Natural killer cell treated with Interleukin-12 subunit alpha and Interleukin-12 subunit beta and Interleukin-15 and Interleukin-18, amount 100 ng/mL, for 72 hours (primary cell): ENCODE measurements around the gene DGCR8. TPM values are rescaled to one million over a fixed set of nuclear protein-coding genes. Genes with fewer than 3 reads are reported as not detected.

ENCODE experiments used
- ATAC-seq, 2 donors: fragments of 150-1000 bp; cut with Tn5 transposase in 1 of 2; sonication (Bioruptor Pico), chemical (Tn5 transposase) in 1 of 2; 2 replicates each; pipeline ENCODE4 v1.10.0; 2021
- DNase-seq: peaks from one replicate; pipeline ENCODE4 v3.0.0; 2022; ENCODE audit warnings: low spot score
- H3K27ac Mint-ChIP-seq, 2 donors: 1 replicate in 1 of 2; 2 replicates in 1 of 2; pipeline ENCODE4 v1.8.0; 2022; ENCODE audit warnings: mixed read lengths in 2 of 2, mild to moderate bottlenecking in 1 of 2, moderate library complexity in 1 of 2
- H3K27me3 Mint-ChIP-seq, 2 donors: 1 replicate in 1 of 2; 2 replicates in 1 of 2; pipeline ENCODE4 v1.8.0; 2022; ENCODE audit warnings: mixed read lengths in 2 of 2
- H3K36me3 Mint-ChIP-seq: one replicate; pipeline ENCODE4 v1.8.0; 2022; ENCODE audit warnings: mixed read lengths
- H3K4me1 Mint-ChIP-seq, 2 donors: 1 replicate in 1 of 2; 2 replicates in 1 of 2; pipeline ENCODE4 v1.8.0; 2022; ENCODE audit warnings: low read depth in 2 of 2, mixed read lengths in 2 of 2, mild to moderate bottlenecking in 1 of 2
- H3K4me3 Mint-ChIP-seq: one replicate; pipeline ENCODE4 v1.8.0; 2022; ENCODE audit warnings: mixed read lengths
- H3K9me3 Mint-ChIP-seq: 2 replicates; pipeline ENCODE4 v1.8.0; 2022; ENCODE audit warnings: mixed read lengths
- total RNA-seq, 2 donors: library from RNA; stranded (reverse); gene quantifications; one replicate each; pipeline ENCODE4 v1.2.3, GENCODE V29; 2022

Gene DGCR8
- total RNA-seq, 2 donors from 2014 or later, result 60.1 to 89.5 TPM

DNA sequence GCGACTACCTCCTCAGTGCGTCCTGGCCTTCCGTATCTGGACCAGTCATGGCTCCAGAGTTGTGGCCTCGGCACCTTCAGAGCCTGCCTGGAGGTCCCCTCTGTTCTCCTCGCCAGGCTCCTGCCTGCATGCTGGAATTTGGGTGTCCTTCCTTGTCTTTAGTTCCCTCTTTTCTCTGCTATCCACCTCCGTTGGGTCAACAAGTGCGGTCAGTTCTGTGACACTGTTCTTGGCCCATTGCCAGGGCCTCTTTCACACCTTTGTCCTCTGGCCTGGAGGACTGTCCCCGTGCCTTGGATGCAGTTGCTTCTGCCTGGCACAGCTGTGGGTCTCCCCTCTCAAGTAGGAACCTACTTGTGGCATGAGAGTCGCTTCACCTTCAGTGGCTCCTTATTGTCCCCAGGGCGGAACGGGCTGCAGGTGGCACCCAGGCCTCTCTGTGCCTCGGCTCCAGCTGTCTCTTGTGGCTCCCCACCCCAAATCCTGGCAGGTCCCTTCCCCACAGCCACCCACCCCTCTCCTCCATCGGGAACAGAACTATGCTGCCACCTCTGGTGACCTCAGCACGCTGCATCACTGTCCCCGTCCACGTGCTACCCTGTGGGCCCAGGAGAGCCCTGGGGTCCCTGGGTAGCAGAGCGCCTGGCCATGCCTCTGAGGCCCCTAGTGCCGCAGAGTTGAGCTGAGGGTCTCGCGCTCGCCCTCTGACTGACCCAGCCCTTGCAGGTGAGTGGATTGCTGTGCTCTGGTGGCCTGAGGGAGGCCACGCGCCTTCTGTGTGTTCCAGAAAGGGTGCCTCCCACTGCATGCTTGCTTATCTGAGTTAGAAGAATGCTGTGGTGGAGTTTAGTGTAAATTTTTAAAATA lies 4.7 kb downstream of the DGCR8 start:
- peaks cover 48 to 56% of the 10 kb centered on the region in 2 donors for H3K4me1 Mint-ChIP-seq
- peak overlapping the region; percentile 10 for H3K4me3 Mint-ChIP-seq
- H3K27ac Mint-ChIP-seq, result no peak overlapping the region
- H3K36me3 Mint-ChIP-seq, result peaks cover 17% of the 10 kb centered on the region
- no peaks in the 10 kb centered on the region for H3K27me3 Mint-ChIP-seq
- peak; percentile 57 for DNase-seq
- ATAC-seq, result no peak
- no peaks in the 10 kb centered on the region for H3K9me3 Mint-ChIP-seq

DNA sequence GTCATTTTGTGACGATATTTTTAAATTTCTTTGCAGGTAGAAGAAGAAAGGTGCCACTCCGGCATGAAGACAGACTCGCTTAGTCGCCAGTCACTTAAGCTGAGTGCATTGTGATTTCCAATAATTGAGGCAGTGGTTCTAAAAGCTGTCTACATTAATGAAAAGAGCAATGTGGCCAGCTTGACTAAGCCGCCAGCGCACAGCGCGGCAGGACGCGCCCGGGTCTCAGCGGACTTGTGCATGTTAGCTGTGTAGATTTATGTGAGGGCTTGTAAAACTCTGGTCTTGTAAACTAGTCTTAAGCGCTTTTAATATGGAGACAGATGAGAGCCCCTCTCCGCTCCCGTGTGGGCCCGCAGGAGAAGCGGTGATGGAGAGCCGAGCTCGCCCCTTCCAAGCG lies 5.6 kb downstream of the DGCR8 start:
- Mint-ChIP-seq H3K27ac (no peak overlapping the region), H3K4me3 (no peak overlapping the region), H3K9me3 (no peaks in the 10 kb centered on the region), H3K27me3 (no peaks in the 10 kb centered on the region), H3K4me1 (peaks cover 51 to 59% of the 10 kb centered on the region in 2 donors), H3K36me3 (peaks cover 21% of the 10 kb centered on the region)
- DNase-seq, result peak; percentile 20
- no peak for ATAC-seq

DNA sequence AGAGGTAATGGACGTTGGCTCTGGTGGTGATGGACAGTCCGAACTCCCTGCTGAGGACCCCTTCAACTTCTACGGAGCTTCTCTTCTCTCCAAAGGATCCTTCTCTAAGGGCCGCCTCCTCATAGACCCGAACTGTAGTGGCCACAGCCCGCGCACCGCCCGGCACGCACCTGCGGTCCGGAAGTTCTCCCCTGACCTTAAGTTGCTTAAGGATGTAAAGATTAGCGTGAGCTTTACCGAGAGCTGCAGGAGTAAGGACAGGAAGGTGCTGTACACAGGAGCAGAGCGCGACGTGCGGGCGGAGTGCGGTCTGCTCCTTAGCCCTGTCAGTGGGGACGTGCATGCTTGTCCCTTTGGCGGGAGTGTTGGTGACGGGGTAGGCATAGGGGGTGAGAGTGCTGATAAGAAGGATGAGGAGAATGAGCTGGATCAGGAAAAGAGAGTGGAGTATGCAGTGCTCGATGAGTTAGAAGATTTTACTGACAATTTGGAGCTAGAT lies 6.1 kb downstream of the DGCR8 start:
- Mint-ChIP-seq H3K27me3 (no peaks in the 10 kb centered on the region), H3K36me3 (peaks cover 26% of the 10 kb centered on the region), H3K4me3 (no peak overlapping the region), H3K4me1 (peaks cover 47 to 58% of the 10 kb centered on the region in 2 donors), H3K9me3 (no peaks in the 10 kb centered on the region), H3K27ac (peak overlapping the region in 1 of 2 donors; percentile 24)
- no peak for ATAC-seq
- DNase-seq, result peak; percentile 41

DNA sequence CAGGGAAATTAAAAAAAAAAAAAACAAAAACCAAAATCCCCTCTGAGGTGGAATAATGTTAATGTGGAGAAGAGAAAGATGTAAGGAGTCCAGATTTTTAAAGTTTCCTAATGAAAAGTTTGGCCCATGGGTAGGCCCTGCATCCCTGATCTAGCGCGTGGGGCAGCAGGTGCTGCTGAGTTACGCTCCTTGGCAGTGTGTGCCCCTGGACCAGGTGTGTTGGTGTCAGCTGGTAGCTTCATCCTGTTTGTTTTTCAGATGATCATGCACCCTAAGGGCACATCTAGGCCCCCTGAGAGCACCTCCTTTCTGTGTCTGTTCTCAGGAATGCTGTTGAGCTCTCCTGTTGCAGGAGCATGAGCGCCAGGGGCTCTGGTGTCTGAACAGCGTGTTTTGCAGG lies 6.7 kb downstream of the DGCR8 start:
- H3K9me3 Mint-ChIP-seq, result no peaks in the 10 kb centered on the region
- DNase-seq (no peak), ATAC-seq (no peak)
- peaks cover 26% of the 10 kb centered on the region for H3K36me3 Mint-ChIP-seq
- peak overlapping the region in 1 of 2 donors; percentile 24 for H3K27ac Mint-ChIP-seq
- H3K4me1 Mint-ChIP-seq, result peaks cover 41 to 59% of the 10 kb centered on the region in 2 donors
- H3K4me3 Mint-ChIP-seq, result no peak overlapping the region
- no peaks in the 10 kb centered on the region for H3K27me3 Mint-ChIP-seq

DNA sequence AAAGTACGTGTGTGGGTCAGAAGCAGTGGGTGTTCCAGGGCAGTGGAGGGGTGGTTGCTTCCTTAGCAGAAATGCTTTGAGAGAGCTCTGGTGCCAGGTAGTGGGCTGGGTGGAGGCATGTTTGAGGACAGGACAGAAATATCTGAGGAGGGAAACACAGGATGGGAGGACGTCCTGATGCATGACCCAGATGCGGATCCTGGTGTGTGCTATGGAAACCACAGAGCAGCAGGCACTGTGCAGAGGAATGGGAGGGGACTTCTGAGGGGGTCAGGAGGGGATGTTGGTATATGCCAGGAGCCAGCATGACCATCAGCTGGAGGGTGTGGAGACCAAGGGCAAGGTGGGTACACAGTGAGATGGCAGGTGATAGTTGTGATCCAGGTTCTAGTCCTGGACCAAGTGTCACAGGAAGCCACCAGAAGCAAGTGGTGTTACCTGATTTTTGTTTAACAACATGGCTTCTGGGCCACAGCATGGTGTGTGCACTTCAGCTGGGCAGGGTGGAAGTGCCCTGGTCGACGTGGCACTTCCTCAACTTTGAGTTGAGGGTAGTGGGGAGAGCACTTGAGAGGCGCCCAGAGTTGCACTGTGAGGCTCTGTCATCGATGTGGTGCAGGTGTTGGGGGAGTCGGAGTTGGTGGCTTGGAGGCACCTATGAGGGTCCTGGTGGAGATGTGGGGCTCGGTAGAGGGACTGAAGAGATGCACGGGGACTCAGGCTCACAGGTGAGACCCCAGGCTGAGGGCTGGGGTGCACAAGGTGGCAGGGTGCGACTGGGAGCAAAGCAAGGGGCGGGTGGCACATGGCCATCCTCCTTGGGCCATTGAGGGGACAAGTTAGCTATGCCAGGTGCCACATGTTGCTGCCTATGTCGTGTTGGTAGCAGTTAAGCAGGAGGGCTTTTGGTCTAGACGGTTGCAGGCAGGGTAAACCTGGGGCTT lies 7.5 kb downstream of the DGCR8 start:
- Mint-ChIP-seq H3K27me3 (no peaks in the 10 kb centered on the region), H3K9me3 (no peaks in the 10 kb centered on the region), H3K4me1 (peaks cover 38 to 61% of the 10 kb centered on the region in 2 donors), H3K4me3 (peak overlapping the region; percentile 33), H3K27ac (peak overlapping the region; percentile 40 to 83), H3K36me3 (peaks cover 24% of the 10 kb centered on the region)
- peak; percentile 46 for DNase-seq
- ATAC-seq, result no peak

DNA sequence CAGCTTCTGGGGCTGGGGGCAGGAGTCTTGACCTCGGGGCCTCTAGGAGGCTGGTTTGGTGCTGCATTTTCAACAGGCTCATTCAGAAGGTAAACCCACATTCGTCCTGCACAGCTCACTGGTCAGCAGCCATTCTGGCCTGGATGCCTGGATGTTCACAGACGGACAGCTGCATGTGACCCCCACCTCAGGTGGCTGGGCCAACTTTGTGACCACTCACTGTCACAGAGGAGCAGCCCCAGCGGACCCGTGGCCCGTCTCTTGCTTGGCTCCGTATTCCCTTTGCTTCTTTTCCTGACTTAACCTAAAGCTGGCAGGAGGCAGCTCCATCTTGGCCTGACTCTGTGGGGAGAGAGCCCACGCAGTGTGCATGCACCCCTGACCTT lies 8.2 kb downstream of the DGCR8 start:
- peaks cover 31 to 55% of the 10 kb centered on the region in 2 donors for H3K4me1 Mint-ChIP-seq
- H3K36me3 Mint-ChIP-seq, result peaks cover 24% of the 10 kb centered on the region
- H3K4me3 Mint-ChIP-seq, result no peak overlapping the region

DNA sequence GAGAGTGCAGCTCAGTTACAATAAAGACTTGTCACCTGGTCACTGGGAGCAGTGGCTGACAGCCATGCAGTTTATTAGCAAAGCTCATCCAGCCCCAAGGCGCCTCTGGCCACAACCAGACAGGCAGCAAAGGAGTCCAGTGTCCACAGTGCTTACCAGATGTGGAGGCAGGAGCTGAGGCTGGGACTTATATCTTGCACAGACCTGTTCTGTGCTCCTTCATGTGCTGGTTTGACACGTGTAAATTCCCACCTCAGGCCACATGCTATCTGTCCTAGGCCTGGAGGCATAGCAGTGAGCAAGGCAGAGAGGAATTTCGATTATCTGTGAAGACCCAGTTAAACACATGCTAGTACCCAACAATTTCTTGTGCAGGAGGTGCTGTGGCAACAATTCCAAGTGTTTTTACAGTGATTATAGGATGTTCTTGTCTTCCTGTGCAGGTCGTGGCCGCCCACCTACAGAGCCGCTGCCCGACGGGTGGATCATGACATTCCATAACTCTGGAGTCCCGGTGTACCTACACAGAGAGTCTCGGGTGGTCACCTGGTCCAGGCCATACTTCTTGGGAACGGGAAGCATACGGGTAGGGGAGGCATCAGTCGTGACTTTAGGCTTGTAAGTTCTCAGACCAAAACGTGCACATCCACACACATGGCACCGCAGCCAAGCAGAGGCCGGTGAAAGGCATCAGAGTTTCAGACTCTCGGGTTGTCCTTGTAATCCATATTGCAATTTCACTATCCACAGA lies 9.4 kb downstream of the DGCR8 start:
- H3K4me3 Mint-ChIP-seq, result no peak overlapping the region
- H3K4me1 Mint-ChIP-seq, result peaks cover 26 to 49% of the 10 kb centered on the region in 2 donors
- no peak overlapping the region for H3K27ac Mint-ChIP-seq
- ATAC-seq (no peak), DNase-seq (peak; percentile 16)
- no peaks in the 10 kb centered on the region for H3K27me3 Mint-ChIP-seq
- H3K9me3 Mint-ChIP-seq, result no peaks in the 10 kb centered on the region
- peaks cover 24% of the 10 kb centered on the region for H3K36me3 Mint-ChIP-seq

More for the DNA sequence above, 8.2 kb downstream of the DGCR8 start:
- no peak overlapping the region for H3K27ac Mint-ChIP-seq
- DNase-seq (no peak), ATAC-seq (no peak)
- H3K9me3 Mint-ChIP-seq, result no peaks in the 10 kb centered on the region
- H3K27me3 Mint-ChIP-seq, result no peaks in the 10 kb centered on the region

DNA sequence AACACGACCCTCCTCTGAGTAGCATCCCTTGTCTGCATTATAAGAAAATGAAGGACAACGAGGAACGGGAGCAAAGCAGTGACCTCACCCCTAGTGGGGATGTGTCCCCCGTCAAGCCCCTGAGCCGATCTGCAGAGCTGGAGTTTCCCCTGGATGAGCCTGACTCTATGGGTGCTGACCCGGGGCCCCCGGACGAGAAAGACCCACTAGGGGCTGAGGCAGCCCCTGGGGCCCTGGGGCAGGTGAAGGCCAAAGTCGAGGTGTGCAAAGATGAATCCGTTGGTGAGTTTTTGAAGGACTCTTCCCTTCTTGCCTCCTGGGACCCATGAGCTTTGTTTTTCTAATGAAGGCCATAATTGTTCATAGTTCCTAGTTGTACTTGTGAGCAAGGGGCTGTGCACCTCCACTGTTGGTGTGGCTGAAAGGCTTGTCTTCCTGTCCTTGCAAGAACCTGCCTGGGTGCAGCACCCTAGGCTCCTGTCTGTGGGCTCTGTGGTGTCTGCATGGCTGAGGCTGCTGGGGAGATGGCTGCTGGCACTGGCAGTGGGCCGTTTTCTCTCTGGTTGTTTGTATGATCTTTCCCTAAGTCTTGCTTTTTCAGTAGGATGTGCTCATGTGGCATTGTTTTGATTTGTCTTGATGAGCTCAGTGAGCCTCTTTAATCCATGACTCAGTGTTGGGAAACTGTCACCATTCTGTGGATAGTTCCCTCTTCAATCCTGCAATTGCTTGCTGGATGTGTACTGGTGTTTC lies 10.1 kb downstream of the DGCR8 start:
- H3K36me3 Mint-ChIP-seq, result peaks cover 26% of the 10 kb centered on the region
- H3K4me1 Mint-ChIP-seq, result peaks cover 22 to 46% of the 10 kb centered on the region in 2 donors
- H3K9me3 Mint-ChIP-seq, result no peaks in the 10 kb centered on the region
- ATAC-seq, result no peak
- peak overlapping the region; percentile 51 for H3K4me3 Mint-ChIP-seq
- DNase-seq, result peak; percentile 40
- H3K27ac Mint-ChIP-seq, result no peak overlapping the region
- H3K27me3 Mint-ChIP-seq, result no peaks in the 10 kb centered on the region

DNA sequence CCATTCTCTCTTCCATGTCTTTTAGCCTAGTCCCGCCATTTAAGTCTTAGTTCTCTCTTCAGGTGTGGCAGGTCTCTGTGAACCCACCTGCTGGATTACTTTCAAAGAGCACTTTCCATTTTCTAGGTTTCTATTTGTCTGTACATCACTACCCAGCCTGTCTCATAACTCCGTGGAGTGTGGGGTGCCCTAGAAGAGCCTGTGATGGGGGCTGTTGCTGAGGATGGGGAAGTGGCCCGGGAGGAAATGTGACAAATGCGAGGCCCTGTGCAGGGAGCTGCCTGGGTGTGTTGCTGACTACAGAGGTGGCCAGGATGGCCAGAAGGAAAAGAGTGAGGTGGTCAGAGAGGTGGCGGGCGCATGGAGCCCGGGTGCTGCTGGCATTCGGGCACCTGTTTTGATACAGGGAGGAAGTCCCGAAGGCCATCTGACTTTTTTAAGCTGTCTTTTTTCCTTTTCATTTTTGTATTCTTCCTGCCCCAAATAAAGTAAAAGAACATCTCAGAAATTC lies 10.7 kb downstream of the DGCR8 start:
- no peak for ATAC-seq
- H3K4me3 Mint-ChIP-seq, result peak overlapping the region; percentile 51
- peaks cover 30% of the 10 kb centered on the region for H3K36me3 Mint-ChIP-seq
- no peaks in the 10 kb centered on the region for H3K9me3 Mint-ChIP-seq
- peak; percentile 38 for DNase-seq
- H3K27me3 Mint-ChIP-seq, result no peaks in the 10 kb centered on the region
- peaks cover 22 to 44% of the 10 kb centered on the region in 2 donors for H3K4me1 Mint-ChIP-seq
- H3K27ac Mint-ChIP-seq, result peak overlapping the region; percentile 9 to 32

DNA sequence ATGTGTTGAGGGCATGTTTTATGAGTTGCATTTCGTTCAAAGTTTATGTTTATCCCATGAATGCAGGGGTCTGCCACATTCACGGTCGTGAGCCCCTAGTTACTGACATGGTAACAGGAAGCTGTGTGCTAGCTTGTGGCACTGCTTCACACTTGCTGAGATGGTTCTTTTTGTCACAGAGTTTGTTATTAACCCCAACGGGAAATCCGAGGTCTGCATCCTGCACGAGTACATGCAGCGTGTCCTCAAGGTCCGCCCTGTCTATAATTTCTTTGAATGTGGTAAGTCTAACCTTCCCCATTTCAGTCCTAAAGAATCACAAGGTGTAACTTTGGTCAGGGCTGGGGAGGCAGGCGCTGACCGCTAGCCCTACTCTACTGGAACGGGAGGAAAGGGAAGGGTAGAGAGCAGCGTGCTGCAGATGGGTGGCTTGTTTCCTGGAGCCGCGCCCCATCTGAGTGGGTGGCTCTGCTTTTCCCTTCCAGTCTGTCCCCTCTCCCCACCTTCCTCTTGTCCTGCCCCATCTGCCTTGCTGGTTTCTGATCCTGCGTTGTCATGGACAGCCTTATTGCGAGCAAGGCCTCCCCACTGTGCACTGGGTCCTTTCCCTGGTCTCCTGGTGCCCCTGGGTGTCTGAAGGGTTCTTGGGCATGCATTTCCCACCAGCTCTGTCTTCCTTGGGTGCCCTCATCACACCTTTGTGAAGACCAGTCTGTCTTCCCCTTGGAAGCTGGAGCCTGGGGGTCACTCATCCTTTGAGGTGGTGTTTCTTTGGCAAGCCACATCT lies 11.8 kb downstream of the DGCR8 start:
- H3K4me3 Mint-ChIP-seq, result peak overlapping the region; percentile 25
- peak; percentile 61 for DNase-seq
- ATAC-seq, result peak; percentile 53 to 63
- H3K4me1 Mint-ChIP-seq, result peaks cover 16 to 35% of the 10 kb centered on the region in 2 donors
- peak overlapping the region in 1 of 2 donors; percentile 35 for H3K27ac Mint-ChIP-seq
- no peaks in the 10 kb centered on the region for H3K9me3 Mint-ChIP-seq
- H3K36me3 Mint-ChIP-seq, result peaks cover 33% of the 10 kb centered on the region
- H3K27me3 Mint-ChIP-seq, result no peaks in the 10 kb centered on the region

DNA sequence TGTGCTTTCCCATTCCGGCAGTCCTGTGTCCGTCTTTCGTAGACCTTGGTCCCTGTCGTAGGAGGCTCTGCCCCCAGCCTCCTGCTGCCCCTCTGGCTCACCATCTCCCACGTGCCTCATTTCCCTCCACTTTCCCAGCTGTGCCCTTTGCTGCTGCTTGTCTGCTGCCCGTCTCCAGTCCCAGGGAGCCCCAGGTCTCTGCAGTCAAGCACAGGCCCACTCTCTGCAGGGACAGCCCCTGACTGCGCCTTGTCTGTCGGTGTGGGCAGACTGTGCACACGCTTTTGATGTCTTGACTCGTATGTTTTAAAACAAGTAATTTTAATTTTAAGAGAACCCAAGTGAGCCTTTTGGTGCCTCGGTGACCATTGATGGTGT lies 12.4 kb downstream of the DGCR8 start:
- no peaks in the 10 kb centered on the region for H3K27me3 Mint-ChIP-seq
- DNase-seq (no peak), ATAC-seq (no peak)
- no peaks in the 10 kb centered on the region for H3K9me3 Mint-ChIP-seq
- peaks cover 39% of the 10 kb centered on the region for H3K36me3 Mint-ChIP-seq
- H3K4me3 Mint-ChIP-seq, result peak overlapping the region; percentile 17
- peak overlapping the region in 1 of 2 donors; percentile 35 for H3K27ac Mint-ChIP-seq
- H3K4me1 Mint-ChIP-seq, result peaks cover 21 to 30% of the 10 kb centered on the region in 2 donors
